PC-3 (cell line): Measurements from ENCODE around the gene TUBAL3. TPM values are rescaled to one million over a fixed set of nuclear protein-coding genes. Genes with fewer than 3 reads are reported as not detected.

ENCODE experiments used
- ATAC-seq: fragments of 200-7000 bp; cut with Tn5 transposase; 2 replicates; pipeline ENCODE4 v1.9.1; 2020; ENCODE audit warnings: mild to moderate bottlenecking, moderate library complexity
- BruUV-seq: library from RNA; stranded (reverse); fragments of 400-500 nt; replicated peaks from 2 replicates; lab custom pipeline; 2021; lab: Mats Ljungman, UMichigan
- CTCF ChIA-PET: fragments of 300-600 bp; sonication (Branson Sonifier 250); formaldehyde crosslinking; loops from one replicate; lab custom pipeline; 2022; ENCODE audit warnings: antibody characterized with exemption; lab: Charles Lee
- POLR2A ChIA-PET: fragments of 300-600 bp; sonication (Branson Sonifier 250); formaldehyde crosslinking; loops from one replicate; lab custom pipeline; 2022; ENCODE audit warnings: antibody characterized with exemption; ENCODE audit not compliant: unreplicated experiment; lab: Charles Lee
- DNase-seq: peaks from one replicate; pipeline ENCODE4 v3.0.0-alpha.2; 2015
- H2AFZ ChIP-seq: fragments of 300-600 bp; sonication (generic); 2 replicates; pipeline ENCODE4 v1.6.0; 2016; ENCODE audit warnings: antibody characterized with exemption, low read length
- H3F3A ChIP-seq: fragments of 300-600 bp; sonication (generic); one replicate; pipeline ENCODE4 v1.6.0; 2017; ENCODE audit warnings: antibody characterized with exemption, low read length, control low read depth, mild to moderate bottlenecking; ENCODE audit not compliant: unreplicated experiment
- H3K27ac ChIP-seq: fragments of 300-600 bp; sonication (generic); 2 replicates; pipeline ENCODE4 v1.5.1; 2016; ENCODE audit warnings: mild to moderate bottlenecking, low read length
- H3K27me3 ChIP-seq: fragments of 300-600 bp; sonication (generic); 2 replicates; pipeline ENCODE4 v1.6.1; 2016; ENCODE audit warnings: low read length, mixed read lengths
- H3K36me3 ChIP-seq: fragments of 300-600 bp; sonication (generic); 2 replicates; pipeline ENCODE4 v1.6.1; 2016; ENCODE audit warnings: low read depth, mixed run types, low read length, mixed read lengths
- H3K4me1 ChIP-seq: fragments of 300-600 bp; sonication (generic); 2 replicates; pipeline ENCODE4 v1.5.1; 2016; ENCODE audit warnings: low read length; ENCODE audit not compliant: insufficient read depth
- H3K4me2 ChIP-seq: fragments of 300-600 bp; sonication (generic); 2 replicates; pipeline ENCODE4 v1.6.0; 2016; ENCODE audit warnings: low read length
- H3K4me3 ChIP-seq: fragments of 300-600 bp; sonication (generic); 2 replicates; pipeline ENCODE4 v1.5.1; 2016; ENCODE audit warnings: mild to moderate bottlenecking, low read length, mixed read lengths
- H3K79me2 ChIP-seq: fragments of 300-600 bp; sonication (generic); 2 replicates; pipeline ENCODE4 v1.6.1; 2017; ENCODE audit warnings: low read length, mixed read lengths
- H3K9ac ChIP-seq: fragments of 300-600 bp; sonication (generic); 2 replicates; pipeline ENCODE4 v1.6.0; 2016; ENCODE audit warnings: mild to moderate bottlenecking, low read length
- H3K9me2 ChIP-seq: fragments of 300-600 bp; sonication (generic); replicated peaks from 2 replicates; pipeline ENCODE4 v1.6.1; 2016; ENCODE audit warnings: mixed run types, low read length, mixed read lengths
- H3K9me3 ChIP-seq: fragments of 300-600 bp; sonication (generic); 2 replicates; pipeline ENCODE4 v1.6.1; 2016; ENCODE audit warnings: low read length, mixed read lengths
- H4K20me1 ChIP-seq: fragments of 300-600 bp; sonication (generic); 2 replicates; pipeline ENCODE4 v1.6.1; 2016; ENCODE audit warnings: low read length, mixed read lengths
- CTCF ChIP-seq: fragments of 300-600 bp; sonication (generic); conservative IDR thresholded peaks from 2 replicates; pipeline ENCODE4 v1.5.1; 2017; ENCODE audit warnings: antibody characterized with exemption, low read depth, mild to moderate bottlenecking, low read length
- EZH2 ChIP-seq: fragments of 300-600 bp; sonication (generic); IDR thresholded peaks from one replicate; pipeline ENCODE4 v1.6.1; 2017; ENCODE audit warnings: antibody characterized with exemption, mild to moderate bottlenecking, low read length; ENCODE audit not compliant: unreplicated experiment
- EZH2phosphoT487 ChIP-seq: fragments of 300-600 bp; sonication (generic); IDR thresholded peaks from 2 replicates; pipeline ENCODE4 v1.6.1; 2018; ENCODE audit warnings: mild to moderate bottlenecking, antibody characterized with exemption, low read length, borderline replicate concordance
- intact Hi-C: fragments of 100-400 bp; cut with micrococcal nuclease; formaldehyde crosslinking; loops from 2 replicates; pipeline ENCODE4 v1.9.0; 2023
- total RNA-seq: library from RNA; depleted of rRNA; stranded (reverse); fragments of >200 nt; gene quantifications from 2 replicates; pipeline ENCODE4 v1.2.3, GENCODE V29; 2014

The TUBAL3 gene
- total RNA-seq, 1 experiment from 2014 or later = not detected

GRCh38 chr10:5391790-5392189 lies 12.8 kb downstream of the TUBAL3 start:
- no peaks in the 10 kb centered on the region for H3K36me3 ChIP-seq
- DNase-seq (no peak), ATAC-seq (no peak)
- ChIA-PET POLR2A (no interaction called here), CTCF (no interaction called here)
- no peaks in the 10 kb centered on the region for H3K27me3 ChIP-seq
- no peak overlapping the region for H3K9ac ChIP-seq
- H3F3A ChIP-seq = no peaks in the 10 kb centered on the region
- TF ChIP-seq EZH2phosphoT487 (no peak), EZH2 (no peak), CTCF (no peak)
- BruUV-seq = no TSS peak
- no peak overlapping the region for H3K4me3 ChIP-seq
- H3K4me2 ChIP-seq = no peak overlapping the region
- no peak overlapping the region for H2AFZ ChIP-seq
- no peaks in the 10 kb centered on the region for H3K79me2 ChIP-seq
- no peaks in the 10 kb centered on the region for H3K9me2 ChIP-seq
- intact Hi-C loops = no loop called here
- H4K20me1 ChIP-seq = no peaks in the 10 kb centered on the region
- H3K4me1 ChIP-seq = no peaks in the 10 kb centered on the region
- no peak overlapping the region for H3K27ac ChIP-seq
- 0 out of 2 replicates have a peak, but pooled peaks cover 6% of the 10 kb centered on the region for H3K9me3 ChIP-seq

DNA sequence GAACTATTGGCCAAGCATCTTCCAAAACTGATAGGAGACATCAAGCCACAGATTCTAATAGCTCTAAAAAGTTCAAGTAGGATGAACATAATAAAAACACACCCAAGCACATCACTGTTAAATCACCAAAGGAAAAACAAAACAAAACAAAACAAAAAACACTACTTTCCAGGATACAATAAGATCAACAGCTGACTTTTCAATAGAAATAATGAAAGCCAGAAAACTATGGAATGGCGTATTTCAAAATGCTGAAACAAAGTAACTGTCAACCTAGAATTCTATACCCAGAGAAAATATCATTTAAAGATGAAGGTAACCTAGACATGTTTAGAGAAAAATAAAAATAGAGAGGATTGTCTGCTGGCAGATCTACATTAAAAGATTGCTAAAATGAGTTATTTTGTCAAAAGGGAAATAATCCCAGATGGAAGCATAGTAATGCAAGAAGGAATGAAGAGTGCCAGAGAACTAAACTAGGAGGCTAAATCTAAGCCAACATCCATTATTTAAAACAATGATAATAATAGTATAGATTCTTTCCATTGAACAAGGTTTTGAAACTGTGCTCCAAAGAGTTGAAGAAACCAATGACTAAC lies 13.9 kb downstream of the TUBAL3 start:
- Histone ChIP-seq H3K9me3 (0 out of 2 replicates have a peak, but pooled peaks cover 6% of the 10 kb centered on the region), H4K20me1 (no peaks in the 10 kb centered on the region), H3K79me2 (no peaks in the 10 kb centered on the region), H3K27me3 (no peaks in the 10 kb centered on the region), H3K4me3 (no peak overlapping the region), H2AFZ (no peak overlapping the region), H3F3A (no peaks in the 10 kb centered on the region), H3K4me1 (no peaks in the 10 kb centered on the region), H3K9ac (no peak overlapping the region), H3K36me3 (no peaks in the 10 kb centered on the region), H3K9me2 (no peaks in the 10 kb centered on the region), H3K27ac (no peak overlapping the region), H3K4me2 (no peak overlapping the region)
- ChIA-PET POLR2A (no interaction called here), CTCF (no interaction called here)
- TF ChIP-seq EZH2phosphoT487 (no peak), CTCF (no peak), EZH2 (no peak)
- intact Hi-C loops = no loop called here
- no TSS peak for BruUV-seq
- ATAC-seq (no peak), DNase-seq (no peak)

GRCh38 chr10:5387169-5387568 lies 17.5 kb downstream of the TUBAL3 start:
- no peaks in the 10 kb centered on the region for H3K79me2 ChIP-seq
- no peak overlapping the region for H3K9ac ChIP-seq
- H3K9me2 ChIP-seq = no peaks in the 10 kb centered on the region
- no peaks in the 10 kb centered on the region for H3F3A ChIP-seq
- H3K36me3 ChIP-seq = no peaks in the 10 kb centered on the region
- 0 out of 2 replicates have a peak, but pooled peaks cover 6% of the 10 kb centered on the region for H3K9me3 ChIP-seq
- no peak for DNase-seq
- no peak overlapping the region for H3K27ac ChIP-seq
- H3K4me1 ChIP-seq = no peaks in the 10 kb centered on the region
- TF ChIP-seq CTCF = no peak
- TF ChIP-seq EZH2phosphoT487 = no peak
- TF ChIP-seq EZH2 = no peak
- ATAC-seq = no peak
- POLR2A ChIA-PET = no interaction called here
- no peak overlapping the region for H3K4me2 ChIP-seq
- intact Hi-C loops = no loop called here
- no peaks in the 10 kb centered on the region for H3K27me3 ChIP-seq
- no peak overlapping the region for H2AFZ ChIP-seq
- no peaks in the 10 kb centered on the region for H4K20me1 ChIP-seq
- CTCF ChIA-PET = no interaction called here
- no peak overlapping the region for H3K4me3 ChIP-seq
- BruUV-seq = no TSS peak
